ENCODE results near the gene POU4F1. TPM values are rescaled to one million over a fixed set of nuclear protein-coding genes. Genes with fewer than 3 reads are reported as not detected.

The POU4F1 gene
- total RNA-seq, 1 experiment from 2014 or later = 0.26 TPM

GRCh38 chr13:78652651-78653050, 49.3 kb upstream of the POU4F1 start:
- peaks cover 6% of the 10 kb centered on the region for H3K4me1 ChIP-seq (ENCODE audit: insufficient read depth, low read length)
- no peak for TF ChIP-seq CTCF (conservative IDR thresholded peaks at IDR 0.05)
- H4K91ac ChIP-seq (ENCODE audit: insufficient read length, low read depth, low read length) = no peak overlapping the region
- H3K9ac ChIP-seq (ENCODE audit: extremely low read depth, insufficient read length, low read length) = no peak overlapping the region
- H3K56ac ChIP-seq (ENCODE audit: insufficient read length, low read depth, low read length) = no peak overlapping the region
- no peak overlapping the region for H2BK120ac ChIP-seq (ENCODE audit: low read depth, low read length, poor library complexity, severe bottlenecking)
- no peak overlapping the region for H3K14ac ChIP-seq (ENCODE audit: insufficient read depth, low read length)
- no peak overlapping the region for H2BK15ac ChIP-seq (ENCODE audit: low read depth, low read length)
- Mint-ChIP-seq H3K4me3 (no peak overlapping the region), H3K27me3 (ENCODE audit: low read depth) (peaks cover 23% of the 10 kb centered on the region), H3K36me3 (ENCODE audit: insufficient read depth in 1 of 3, low read depth in 3 of 3) (peaks cover 0 to 15% (median 12%) of the 10 kb centered on the region in 3 experiments; a peak in 4 of 7 replicates), H3K4me1 (peaks cover 29 to 33% of the 10 kb centered on the region in 2 experiments), H3K27ac (no peak overlapping the region), H3K9me3 (no peaks in the 10 kb centered on the region)
- H3K27me3 ChIP-seq (ENCODE audit: insufficient read depth, low read length) = no peaks in the 10 kb centered on the region; the same call in 1 of the 2 replicates
- no peaks in the 10 kb centered on the region for H4K20me1 ChIP-seq (ENCODE audit: control insufficient read depth, insufficient read depth, insufficient read length)
- no peaks in the 10 kb centered on the region for H3K9me3 ChIP-seq (ENCODE audit: control insufficient read depth, low read depth, low read length)
- H2BK12ac ChIP-seq (ENCODE audit: insufficient read length, low read depth, low read length) = no peak overlapping the region
- no peak overlapping the region for H3K18ac ChIP-seq (ENCODE audit: insufficient read length, low read depth, low read length)
- H3K79me1 ChIP-seq (ENCODE audit: insufficient read depth, low read depth, low read length, poor library complexity, severe bottlenecking) = peaks cover 20% of the 10 kb centered on the region
- H3K23ac ChIP-seq (ENCODE audit: insufficient read length, low read depth, low read length) = no peak overlapping the region
- H2BK20ac ChIP-seq (ENCODE audit: low read depth, low read length, poor library complexity, severe bottlenecking) = no peak overlapping the region
- no peak overlapping the region for H3T11ph ChIP-seq (ENCODE audit: low read length)
- H2AK5ac ChIP-seq (ENCODE audit: insufficient read length, low read length) = no peak overlapping the region
- no peak overlapping the region for H3K27ac ChIP-seq (ENCODE audit: insufficient read length, low read depth, low read length)
- H2BK5ac ChIP-seq (ENCODE audit: insufficient read length, low read length) = no peak overlapping the region
- WGBS (ENCODE audit: extremely low coverage, insufficient read length, low lambda C conversion rate) = no CpG with 5 or more reads among the region's 1 CpG
- H3K79me2 ChIP-seq (ENCODE audit: insufficient read depth, low read length) = peaks cover 22% of the 10 kb centered on the region; the same call in 1 of the 2 replicates
- no peak overlapping the region for H2AFZ ChIP-seq (ENCODE audit: low read length)
- H3K23me2 ChIP-seq (ENCODE audit: insufficient read length, low read depth, low read length, poor library complexity, severe bottlenecking) = no peaks in the 10 kb centered on the region
- no peak overlapping the region for H4K8ac ChIP-seq (replicated peaks; ENCODE audit: insufficient read length, low read depth, low read length)
- no peak overlapping the region for H4K5ac ChIP-seq (ENCODE audit: insufficient read length, low read depth, low read length)
- DNase-seq = no peak
- no peak overlapping the region for H3K4me2 ChIP-seq (ENCODE audit: insufficient read depth, insufficient read length, low read length)
- H3K4ac ChIP-seq (ENCODE audit: low read depth, low read length) = no peak overlapping the region

Measured in H9 (cell line).